KBM-7 (cell line): ENCODE measurements around the gene SCYGR8.
A peak's percentile ranks its signal among the peaks of the same experiment; 100 is the strongest.
"Not testable (repeated sequence)": the region's sequence is repeated elsewhere in the genome, so short reads cannot be mapped to it uniquely, and the experiment has no call there.

ENCODE experiments used
- DNase-seq: peaks from one replicate; pipeline ENCODE4 v3.0.0-alpha.2; 2015
- in situ Hi-C: fragments of 300-500 bp; cut with MboI; formaldehyde crosslinking; loops from 2 replicates; pipeline ENCODE4 v1.14.3; 2020; ENCODE audit warnings: low sequenced_read_pairs, low pct_unique_long_range_greater_than_20kb, mixed read lengths

The SCYGR8 gene

DNA sequence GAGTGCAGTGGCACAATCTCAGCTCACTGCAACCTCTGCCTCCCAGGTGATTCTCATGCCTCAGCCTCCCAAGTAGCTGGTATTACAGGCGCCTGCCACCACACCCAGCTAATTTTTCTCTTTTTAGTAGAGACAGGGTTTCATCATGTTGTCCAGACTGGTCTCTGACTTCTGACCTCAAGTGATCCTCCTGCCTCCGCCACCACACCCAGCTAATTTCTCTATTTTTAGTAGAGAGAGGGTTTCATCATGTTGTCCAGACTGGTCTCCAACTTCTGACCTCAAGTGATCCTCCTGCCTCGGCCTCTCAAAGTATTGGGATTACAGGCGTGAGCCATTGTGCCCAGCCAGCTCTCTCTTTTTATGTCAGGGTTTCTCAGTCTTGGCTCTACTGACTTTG is 10.6 kb downstream of the SCYGR8 start:
- in situ Hi-C loops, DNase-seq: not testable (repeated sequence)

DNA sequence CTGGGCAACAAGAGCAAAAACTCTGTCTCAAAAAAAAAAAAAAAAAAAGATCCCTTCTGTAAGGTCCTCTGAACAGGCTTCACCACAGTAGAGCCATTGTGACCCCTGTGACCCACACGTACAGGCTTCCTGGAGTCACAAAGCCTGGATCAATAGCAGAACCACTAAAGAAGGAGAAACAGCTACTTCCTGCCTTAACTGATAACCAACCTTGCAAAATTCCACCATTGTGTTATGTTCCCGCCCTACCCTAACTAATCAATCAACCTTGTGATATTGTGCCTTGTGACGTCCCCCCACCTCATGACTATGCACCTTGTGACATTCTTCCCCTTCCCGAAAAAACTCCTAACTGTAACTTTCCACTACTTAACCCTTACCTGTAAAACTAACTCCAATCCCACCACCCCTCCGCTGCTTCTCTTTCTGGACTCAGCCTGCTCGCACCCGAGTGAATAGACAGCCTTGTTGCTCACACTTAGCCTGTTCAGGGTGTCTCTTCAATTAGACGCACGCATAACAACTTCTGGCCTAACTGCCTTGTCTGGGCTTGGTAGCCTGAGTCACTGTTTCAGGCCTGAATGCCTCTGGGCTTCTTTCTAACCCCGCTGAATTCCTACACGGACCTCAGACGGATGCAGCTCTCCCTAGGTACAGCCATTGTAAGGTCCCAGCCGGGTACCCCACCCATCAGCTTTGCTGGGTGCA is 13.9 kb downstream of the SCYGR8 start:
- in situ Hi-C loops: no loop called here
- peak; percentile 7 for DNase-seq

DNA sequence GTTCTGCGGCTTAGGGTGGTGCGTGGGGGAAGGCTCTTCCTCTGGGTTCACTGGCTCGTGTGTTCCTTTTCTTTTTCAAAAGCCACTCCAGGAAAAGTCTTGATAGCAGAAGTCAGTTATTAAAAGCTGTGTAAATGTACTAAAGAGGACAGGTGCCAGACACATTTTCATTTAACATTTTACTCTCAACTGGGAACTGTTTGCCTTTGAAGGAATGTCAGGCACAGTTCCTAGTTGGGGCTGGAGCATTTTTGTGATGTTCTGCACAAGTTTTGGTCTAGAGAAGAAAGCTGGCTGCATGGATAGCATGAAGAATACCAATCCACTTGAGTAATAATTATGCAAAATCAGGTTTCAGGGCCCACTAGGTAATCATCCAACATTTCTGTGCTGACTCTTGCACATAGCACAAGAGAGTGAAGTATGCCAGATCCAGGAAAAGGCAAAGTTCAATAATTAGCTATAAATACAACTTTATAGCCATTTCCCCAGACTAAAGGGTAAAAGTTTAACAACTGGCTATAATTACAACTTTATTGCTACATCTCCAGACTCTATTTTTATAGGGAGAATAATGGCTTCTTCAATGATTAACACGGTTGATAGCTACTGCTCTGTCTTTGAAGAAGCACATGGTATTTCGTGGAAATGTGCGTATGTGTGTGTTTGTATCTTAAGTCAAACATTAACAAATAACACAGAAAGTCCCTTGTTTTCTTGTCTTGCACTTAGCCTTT is 16.2 kb downstream of the SCYGR8 start:
- DNase-seq: no peak

DNA sequence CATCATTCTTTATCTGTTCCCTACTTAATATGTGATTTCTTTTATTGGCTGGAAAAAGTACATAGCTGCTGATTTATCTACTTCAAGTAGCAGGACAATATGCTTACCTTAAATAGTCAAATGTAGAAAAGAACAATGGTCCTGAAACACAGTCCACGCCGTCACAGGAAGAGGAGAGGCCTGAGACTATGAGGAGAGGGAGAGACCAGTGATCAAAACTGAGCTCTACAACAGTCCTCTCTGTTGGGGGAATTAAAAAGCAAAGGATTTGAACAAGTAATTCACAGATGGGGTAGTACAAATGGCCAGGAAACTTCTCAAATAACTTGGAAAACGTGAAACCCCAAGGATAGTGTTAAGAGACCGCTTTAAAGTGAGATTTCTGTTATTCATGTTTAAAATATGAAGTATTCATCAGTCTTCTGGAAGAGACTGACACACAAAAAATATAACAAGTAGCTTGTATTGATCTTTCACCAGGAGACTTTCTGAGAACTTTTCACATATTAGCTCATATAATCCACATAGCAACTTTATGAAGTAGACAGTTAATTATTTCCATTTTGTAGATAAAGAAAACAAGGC is 20.2 kb downstream of the SCYGR8 start:
- DNase-seq: no peak
- in situ Hi-C loops: no loop called here

More for the DNA sequence above, 16.2 kb downstream of the SCYGR8 start:
- in situ Hi-C loops: no loop called here

DNA sequence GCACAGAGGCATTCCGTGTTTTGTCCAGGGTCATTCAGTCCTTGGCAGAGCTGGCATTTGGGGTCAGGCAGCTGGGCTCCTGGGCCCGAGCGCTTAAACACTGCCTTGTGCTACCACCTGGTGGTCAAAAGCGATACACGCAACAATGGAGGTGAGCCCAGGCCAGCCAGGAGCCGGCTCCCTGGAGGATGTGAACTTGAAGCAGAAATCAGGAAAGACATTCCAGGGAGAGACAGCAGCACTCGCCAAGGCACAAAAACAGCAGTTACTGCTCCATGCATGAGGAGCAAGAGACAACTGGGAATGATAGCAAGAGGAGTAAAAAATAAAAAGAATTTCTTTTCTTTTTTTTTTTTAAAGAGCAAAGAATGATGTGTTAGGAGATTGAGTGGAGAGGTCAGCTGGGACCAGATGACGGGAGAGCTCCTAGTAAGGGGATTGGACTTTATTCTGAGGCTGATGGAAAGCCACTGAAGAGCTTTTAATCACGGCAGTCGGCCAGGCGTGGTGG is 20.7 kb downstream of the SCYGR8 start:
- peak; percentile 69 for DNase-seq
- in situ Hi-C loops: no loop called here

DNA sequence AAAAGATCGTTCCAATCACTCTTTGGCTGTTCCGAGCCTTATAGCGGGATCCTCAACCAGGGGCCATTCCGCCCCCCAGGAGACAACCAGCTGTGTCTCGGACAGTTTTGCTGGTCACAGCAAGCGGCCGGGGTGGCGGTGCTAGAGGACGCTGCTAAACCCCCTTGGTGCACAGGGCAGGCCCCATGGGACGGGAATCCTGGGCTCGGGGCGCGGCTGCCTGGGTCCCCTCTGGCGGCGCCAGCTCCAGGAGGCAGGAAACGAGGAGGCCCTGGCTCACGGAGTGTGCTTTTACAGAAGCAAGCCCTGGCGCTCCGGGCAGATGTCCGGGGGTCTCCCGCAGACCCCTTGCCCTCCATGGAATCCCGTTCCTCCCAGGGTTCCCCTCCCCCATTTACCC is 22.1 kb downstream of the SCYGR8 start:
- no peak for DNase-seq
- in situ Hi-C loops: no loop called here

DNA sequence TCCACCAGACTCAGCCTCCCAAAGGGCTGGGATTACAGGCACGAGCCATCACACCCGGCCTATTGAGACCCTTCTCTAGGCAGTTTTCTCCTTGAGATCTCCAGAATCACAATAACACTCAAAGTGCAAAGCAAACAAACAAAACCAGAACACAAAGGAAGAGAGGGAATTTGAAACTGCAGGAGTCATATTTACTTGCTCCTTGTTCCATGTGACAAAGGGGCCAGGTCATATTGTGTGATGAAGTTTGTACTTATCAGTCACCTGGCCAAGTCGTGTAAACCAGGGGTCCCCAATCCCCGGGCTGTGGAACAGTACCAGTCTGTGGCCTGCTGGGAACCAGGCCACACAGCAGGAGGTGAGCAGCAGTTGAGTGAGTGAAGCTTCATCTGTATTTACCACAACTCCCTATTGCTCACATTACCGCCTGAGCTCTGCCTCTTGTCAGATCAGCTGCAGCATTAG is 26.5 kb downstream of the SCYGR8 start:
- DNase-seq: no peak
- in situ Hi-C loops: no loop called here

DNA sequence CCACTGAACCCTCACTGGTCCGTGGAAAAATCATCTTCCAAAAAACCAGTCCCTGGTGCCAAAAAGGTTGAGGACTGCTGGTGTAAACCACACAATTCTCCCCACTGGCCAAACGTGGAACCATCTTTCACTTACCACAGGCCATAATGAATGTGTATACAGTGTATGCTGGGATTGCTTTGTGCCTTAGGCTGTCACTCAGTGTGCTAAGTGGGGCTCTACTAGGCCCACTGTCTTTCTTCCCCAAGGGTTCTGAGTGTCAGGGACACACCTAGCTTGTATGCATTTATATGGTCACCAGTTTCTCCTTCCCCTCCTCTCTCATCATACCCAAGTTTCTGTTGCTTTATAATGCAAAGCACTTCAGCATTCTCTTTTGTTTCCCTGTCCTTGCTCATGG is 27.2 kb downstream of the SCYGR8 start:
- in situ Hi-C loops: no loop called here
- no peak for DNase-seq

GRCh38 chr2:227774011-227774624 is 28.4 kb downstream of the SCYGR8 start:
- in situ Hi-C loops: no loop called here
- DNase-seq: no peak

GRCh38 chr2:227774895-227775842 is 29.5 kb downstream of the SCYGR8 start:
- in situ Hi-C loops: no loop called here
- no peak for DNase-seq

DNA sequence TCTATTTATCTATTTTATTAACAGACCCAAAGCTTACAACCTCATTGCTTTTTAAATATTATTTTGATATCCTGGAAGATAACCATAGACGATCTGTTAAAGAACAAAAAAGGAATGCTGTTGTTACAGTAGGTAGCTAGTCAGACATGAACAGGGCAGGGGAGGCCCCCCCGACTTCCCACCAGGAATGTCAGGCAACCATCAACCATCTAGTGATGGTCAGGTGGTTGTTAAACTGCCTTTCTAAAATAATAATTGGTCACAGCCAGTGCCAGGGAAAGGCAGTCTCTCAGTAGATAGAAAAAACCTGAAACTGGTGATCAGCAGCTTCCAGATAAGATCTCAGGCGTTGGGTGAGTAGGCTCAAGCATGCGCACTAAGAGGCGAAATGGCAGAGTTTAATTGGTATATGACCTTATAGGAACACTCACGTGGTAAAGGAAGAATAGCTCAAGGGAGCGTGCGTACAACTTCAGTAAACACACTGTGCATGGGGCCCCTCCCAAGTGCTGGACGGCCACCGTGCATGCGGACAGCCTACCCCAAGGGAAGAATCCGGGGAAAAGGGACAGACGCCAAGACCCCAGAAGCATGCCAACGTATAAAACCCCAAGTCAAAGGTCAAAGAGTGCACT is 35.4 kb downstream of the SCYGR8 start:
- in situ Hi-C loops: no loop called here
- no peak for DNase-seq

DNA sequence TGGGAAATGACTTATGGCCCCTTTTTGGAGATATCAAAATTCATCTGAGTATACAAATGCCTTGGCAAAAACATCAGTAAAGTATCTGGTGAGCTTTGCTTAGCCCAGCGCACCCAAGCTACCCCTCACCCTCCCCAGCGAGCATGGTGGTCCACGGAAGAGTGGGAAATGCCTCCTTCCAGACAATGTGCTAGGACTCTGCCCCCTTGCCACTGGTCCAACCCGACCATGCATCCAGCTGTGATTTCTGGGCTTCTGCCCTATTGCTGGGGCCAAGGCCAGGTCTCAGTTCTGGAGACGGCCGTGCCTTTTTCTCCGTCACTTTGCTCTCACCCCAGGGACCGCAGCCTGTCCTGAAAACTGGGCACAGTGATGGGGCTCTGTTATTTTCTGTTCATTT is 36.1 kb downstream of the SCYGR8 start:
- no peak for DNase-seq
- in situ Hi-C loops: no loop called here

- no peak for DNase-seq
- in situ Hi-C loops: no loop called here
These were observed 37.1 kb downstream of the SCYGR8 start for GRCh38 chr2:227782804-227783203.

DNA sequence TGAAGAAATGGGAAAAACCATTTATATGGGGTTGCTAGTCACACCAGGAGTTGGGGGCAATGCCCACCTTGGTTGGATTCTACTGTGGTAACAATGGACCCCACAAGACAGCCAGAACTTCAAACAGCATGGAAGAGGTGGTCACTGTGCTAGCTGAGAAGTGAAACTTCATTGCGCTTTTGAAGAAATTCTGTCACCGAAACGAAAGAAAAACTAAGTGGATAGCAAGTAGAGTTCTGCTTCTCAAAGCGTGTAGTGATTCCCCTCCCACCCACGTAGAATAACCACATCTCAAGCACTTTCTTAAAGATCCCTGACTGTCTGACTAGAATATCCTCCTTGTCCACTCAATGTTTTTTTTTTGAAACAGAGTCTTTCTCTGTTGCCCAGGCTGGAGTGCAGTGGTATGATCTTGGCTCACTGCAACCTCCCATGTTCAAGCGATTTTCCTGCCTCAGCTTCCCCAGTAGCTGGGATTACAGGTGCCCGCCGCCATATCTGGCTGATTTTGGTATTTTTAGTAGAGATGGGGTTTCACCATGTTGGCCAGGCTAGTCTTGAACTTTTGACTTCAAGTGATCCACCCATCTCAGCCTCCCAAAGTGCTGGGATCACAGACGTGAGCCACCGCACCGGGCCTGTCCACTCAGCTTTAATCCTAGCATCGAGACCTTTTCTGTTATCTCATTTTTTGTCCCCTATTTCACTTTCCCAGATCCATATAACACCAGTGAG is 37.9 kb downstream of the SCYGR8 start:
- in situ Hi-C loops: no loop called here
- no peak for DNase-seq

DNA sequence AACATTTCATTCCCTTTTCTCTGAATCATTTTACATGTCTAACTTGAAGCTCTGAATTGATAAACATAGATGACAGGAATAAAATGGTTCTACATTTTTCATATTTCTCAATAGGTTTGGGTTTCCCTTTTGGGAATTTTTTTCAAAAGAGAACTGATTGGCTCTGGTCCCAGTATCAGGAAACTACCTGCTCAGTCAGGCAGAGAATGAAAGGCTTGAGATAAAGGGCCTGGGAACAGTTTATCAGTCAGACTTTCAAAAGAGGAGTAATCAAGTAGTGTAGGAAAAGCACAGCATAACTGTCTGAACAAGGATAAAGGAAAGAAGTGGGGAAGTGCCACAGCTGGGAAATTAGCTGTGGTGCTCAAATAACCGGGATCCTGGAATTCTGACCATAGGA is 39.6 kb downstream of the SCYGR8 start:
- in situ Hi-C loops: no loop called here
- DNase-seq: no peak

GRCh38 chr2:227788561-227789018 is 42.9 kb downstream of the SCYGR8 start:
- DNase-seq: no peak
- in situ Hi-C loops: no loop called here

DNA sequence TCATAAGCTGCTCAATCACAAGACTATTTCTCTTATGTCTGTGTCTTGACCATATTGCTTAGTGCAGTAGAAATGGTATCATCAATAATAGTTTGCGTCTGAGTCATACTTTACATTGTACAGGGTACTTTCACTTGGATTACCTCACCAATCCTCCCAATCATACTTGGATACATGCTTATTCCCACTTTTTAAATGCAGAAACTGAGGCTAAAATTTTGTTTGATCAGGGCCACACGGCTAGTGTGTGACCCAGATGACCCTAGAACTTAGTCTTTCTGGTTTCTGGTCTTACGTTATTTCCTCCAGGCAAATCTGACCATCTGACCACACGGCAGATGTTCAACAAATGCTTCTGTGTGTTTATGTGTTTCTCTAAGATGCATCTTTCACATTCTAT is 44.1 kb downstream of the SCYGR8 start:
- no peak for DNase-seq
- in situ Hi-C loops: no loop called here
